ENCODE measurements around the gene LOC128125822.

- TF ChIP-seq CTCF (IDR thresholded peaks at IDR 0.05), result no peak
- no peak for TF ChIP-seq POLR2A (IDR thresholded peaks at IDR 0.05)
These were observed 42.1 kb upstream of the LOC128125822 start for GRCh38 chr6:63530182-63530581.

Data from right lobe of liver (tissue), 4 donors.